ENCODE data around the gene LDLR.
"Not testable (repeated sequence)": the region's sequence is repeated elsewhere in the genome, so short reads cannot be mapped to it uniquely, and the experiment has no call there.

LDLR gene

GRCh38 chr19:11173516-11174155, 84.4 kb downstream of the LDLR start:
- ATAC-seq: no peak
- DNase-seq: no peak

GRCh38 chr19:11174336-11174735, 85.1 kb downstream of the LDLR start:
- no peak for ATAC-seq
- DNase-seq: no peak

GRCh38 chr19:11175920-11176319, 86.7 kb downstream of the LDLR start:
- ATAC-seq: no peak

GRCh38 chr19:11176466-11177193, 87.4 kb downstream of the LDLR start:
- ATAC-seq (no peak), DNase-seq (no peak)

More at GRCh38 chr19:11175920-11176319, 86.7 kb downstream of the LDLR start:
- DNase-seq: no peak

GRCh38 chr19:11177592-11177991, 88.3 kb downstream of the LDLR start:
- DNase-seq (no peak), ATAC-seq (no peak)

GRCh38 chr19:11179145-11179465, 89.8 kb downstream of the LDLR start:
- not testable (repeated sequence) for ATAC-seq, DNase-seq

GRCh38 chr19:11179716-11180297, 90.5 kb downstream of the LDLR start:
- ATAC-seq (no peak), DNase-seq (peak; percentile 33)

GRCh38 chr19:11180346-11180745, 91.1 kb downstream of the LDLR start:
- ATAC-seq (no peak), DNase-seq (no peak)

- ATAC-seq, DNase-seq: not testable (repeated sequence)
Observed at GRCh38 chr19:11180975-11181374, 91.7 kb downstream of the LDLR start.

GRCh38 chr19:11181488-11181887, 92.2 kb downstream of the LDLR start:
- ATAC-seq (no peak), DNase-seq (no peak)

Data from stimulated activated naive CD8-positive, alpha-beta T cell treated with anti-CD3 and anti-CD28 coated beads, Interleukin-15, Interleukin-2, amounts not matched to agents 100 U/mL and 50 U/mL, for 24 hours (primary cell).